Ishikawa (cell line): Measurements from ENCODE around the gene NUMA1.

Experiments used
- RAD21 ChIP-seq: IDR thresholded peaks from 2 replicates; pipeline ENCODE4 v1.6.1; 2012; ENCODE audit warnings: low read depth
- YY1 ChIP-seq: IDR thresholded peaks from 2 replicates; pipeline ENCODE4 v1.6.1; 2012; ENCODE audit warnings: low read depth

- no peak for TF ChIP-seq RAD21
- no peak for TF ChIP-seq YY1
These were observed 25.5 kb upstream of the NUMA1 start, which contains the start of gene TOMT for GRCh38 chr11:72105888-72106287.
